Superior temporal gyrus (tissue), 1 donor: ENCODE measurements around the gene ANKFN1.

Experiments used
- DNase-seq: peaks from one replicate; pipeline ENCODE4 v3.0.0-alpha.2; 2016; ENCODE audit errors: extremely low spot score

The ANKFN1 gene

GRCh38 chr17:56499799-56500388 is 346.6 kb downstream of the ANKFN1 start:
- no peak for DNase-seq

GRCh38 chr17:56502120-56502654 is 348.9 kb downstream of the ANKFN1 start:
- no peak for DNase-seq

- no peak for DNase-seq
Observed at GRCh38 chr17:56505154-56505756, 352.0 kb downstream of the ANKFN1 start.

GRCh38 chr17:56506349-56506748 is 353.1 kb downstream of the ANKFN1 start:
- DNase-seq, result no peak

GRCh38 chr17:56510554-56511342 is 357.5 kb downstream of the ANKFN1 start:
- no peak for DNase-seq

- DNase-seq, result no peak
Observed at GRCh38 chr17:56514264-56514663, 361.0 kb downstream of the ANKFN1 start.

GRCh38 chr17:56514899-56515298 is 361.6 kb downstream of the ANKFN1 start:
- no peak for DNase-seq

GRCh38 chr17:56521414-56522141 is 368.3 kb downstream of the ANKFN1 start:
- DNase-seq, result no peak

GRCh38 chr17:56523042-56523441 is 369.8 kb downstream of the ANKFN1 start:
- DNase-seq, result no peak

GRCh38 chr17:56528696-56529095 is 375.4 kb downstream of the ANKFN1 start:
- DNase-seq, result no peak

GRCh38 chr17:56532926-56533325 is 379.7 kb downstream of the ANKFN1 start:
- DNase-seq, result no peak

GRCh38 chr17:56536766-56537165 is 383.5 kb downstream of the ANKFN1 start:
- no peak for DNase-seq

GRCh38 chr17:56540836-56541235 is 387.6 kb downstream of the ANKFN1 start:
- DNase-seq, result no peak

GRCh38 chr17:56543280-56543679 is 390.0 kb downstream of the ANKFN1 start:
- DNase-seq, result no peak

GRCh38 chr17:56545106-56545505 is 391.8 kb downstream of the ANKFN1 start:
- DNase-seq, result no peak

GRCh38 chr17:56545930-56546329 is 392.7 kb downstream of the ANKFN1 start:
- no peak for DNase-seq

GRCh38 chr17:56548661-56549060 is 395.4 kb downstream of the ANKFN1 start:
- DNase-seq, result no peak

GRCh38 chr17:56549501-56549900 is 396.2 kb downstream of the ANKFN1 start:
- DNase-seq, result no peak

GRCh38 chr17:56557682-56558081 is 404.4 kb downstream of the ANKFN1 start:
- no peak for DNase-seq

- DNase-seq, result no peak
Observed at GRCh38 chr17:56558088-56558487, 404.8 kb downstream of the ANKFN1 start.
